Stomach smooth muscle (tissue), 2 donors: ENCODE results near the gene LILRA6.
"Not testable (repeated sequence)": the region's sequence is repeated elsewhere in the genome, so short reads cannot be mapped to it uniquely, and the experiment has no call there.

Source experiments
- H3K27ac ChIP-seq: one replicate; pipeline ENCODE4 v1.7.0; 2013; ENCODE audit warnings: mild to moderate bottlenecking, low read length, inconsistent platforms
- H3K27me3 ChIP-seq, 2 donors: one replicate each; pipeline ENCODE4 v1.7.0; 2013; ENCODE audit warnings: low read length in 2 of 2; ENCODE audit not compliant: insufficient read depth in 2 of 2, control insufficient read depth in 1 of 2
- H3K36me3 ChIP-seq, 2 donors: one replicate each; pipeline ENCODE4 v1.7.0; 2013; ENCODE audit warnings: low read length in 2 of 2; ENCODE audit not compliant: control insufficient read depth in 2 of 2, insufficient read depth in 2 of 2
- H3K4me1 ChIP-seq: one replicate; pipeline ENCODE4 v1.7.0; 2013; ENCODE audit warnings: low read length; ENCODE audit not compliant: control insufficient read depth, insufficient read depth
- H3K4me3 ChIP-seq, 2 donors: one replicate each; pipeline ENCODE4 v1.7.0; 2013; ENCODE audit warnings: low read length in 2 of 2
- H3K9ac ChIP-seq, 2 donors: one replicate each; pipeline ENCODE4 v1.7.0; 2013; ENCODE audit warnings: low read length in 2 of 2, mild to moderate bottlenecking in 1 of 2
- H3K9me3 ChIP-seq, 2 donors: one replicate each; pipeline ENCODE4 v1.7.0; 2013; ENCODE audit warnings: low read length in 2 of 2; ENCODE audit not compliant: control insufficient read depth in 2 of 2
- donor health status: healthy.
- donor health status: Pancreatic carcinoma.

The LILRA6 gene

GRCh38 chr19:54279406-54279962 is 36.9 kb upstream of the LILRA6 start:
- no peak overlapping the region for H3K27ac ChIP-seq
- no peaks in the 10 kb centered on the region for H3K36me3 ChIP-seq
- no peak overlapping the region for H3K9ac ChIP-seq
- no peaks in the 10 kb centered on the region for H3K4me1 ChIP-seq
- peaks cover 4 to 11% of the 10 kb centered on the region in 2 donors for H3K27me3 ChIP-seq
- no peaks in the 10 kb centered on the region for H3K9me3 ChIP-seq
- no peak overlapping the region for H3K4me3 ChIP-seq

- H3K27me3 ChIP-seq: peaks cover 4 to 11% of the 10 kb centered on the region in 2 donors
- H3K9me3 ChIP-seq, H3K4me1 ChIP-seq, H3K27ac ChIP-seq, H3K36me3 ChIP-seq, H3K9ac ChIP-seq, H3K4me3 ChIP-seq: not testable (repeated sequence)
Observed at GRCh38 chr19:54278571-54279195, 36.1 kb upstream of the LILRA6 start.

GRCh38 chr19:54278056-54278455 is 35.5 kb upstream of the LILRA6 start:
- H3K9me3 ChIP-seq, H3K4me1 ChIP-seq, H3K9ac ChIP-seq, H3K27ac ChIP-seq, H3K4me3 ChIP-seq, H3K36me3 ChIP-seq: not testable (repeated sequence)
- peaks cover 4 to 11% of the 10 kb centered on the region in 2 donors for H3K27me3 ChIP-seq

- not testable (repeated sequence) for H3K27me3 ChIP-seq, H3K9me3 ChIP-seq, H3K9ac ChIP-seq, H3K27ac ChIP-seq, H3K4me1 ChIP-seq, H3K36me3 ChIP-seq, H3K4me3 ChIP-seq
Observed at GRCh38 chr19:54277111-54277615, 34.6 kb upstream of the LILRA6 start.

GRCh38 chr19:54275951-54276350 is 33.4 kb upstream of the LILRA6 start:
- H3K4me1 ChIP-seq: no peaks in the 10 kb centered on the region
- no peaks in the 10 kb centered on the region for H3K9me3 ChIP-seq
- H3K27ac ChIP-seq: no peak overlapping the region
- H3K9ac ChIP-seq: no peak overlapping the region
- H3K4me3 ChIP-seq: no peak overlapping the region
- H3K27me3 ChIP-seq: peaks cover 2 to 4% of the 10 kb centered on the region in 2 donors
- no peaks in the 10 kb centered on the region for H3K36me3 ChIP-seq

GRCh38 chr19:54274516-54274915 is 31.9 kb upstream of the LILRA6 start:
- not testable (repeated sequence) for H3K36me3 ChIP-seq, H3K9me3 ChIP-seq, H3K27me3 ChIP-seq, H3K4me1 ChIP-seq, H3K4me3 ChIP-seq, H3K27ac ChIP-seq, H3K9ac ChIP-seq

- H3K4me3 ChIP-seq: no peak overlapping the region
- H3K36me3 ChIP-seq: no peaks in the 10 kb centered on the region
- no peak overlapping the region for H3K27ac ChIP-seq
- H3K9ac ChIP-seq: no peak overlapping the region
- no peaks in the 10 kb centered on the region for H3K9me3 ChIP-seq
- H3K27me3 ChIP-seq: peaks cover 0 to 1% of the 10 kb centered on the region in 2 donors
- H3K4me1 ChIP-seq: no peaks in the 10 kb centered on the region
Observed at GRCh38 chr19:54273821-54274220, 31.2 kb upstream of the LILRA6 start.

GRCh38 chr19:54272181-54272580 is 29.6 kb upstream of the LILRA6 start:
- not testable (repeated sequence) for H3K36me3 ChIP-seq, H3K9me3 ChIP-seq, H3K27ac ChIP-seq, H3K4me3 ChIP-seq, H3K27me3 ChIP-seq, H3K4me1 ChIP-seq, H3K9ac ChIP-seq

GRCh38 chr19:54271587-54271986 is 29.0 kb upstream of the LILRA6 start:
- H3K9ac ChIP-seq, H3K9me3 ChIP-seq, H3K4me1 ChIP-seq, H3K4me3 ChIP-seq, H3K36me3 ChIP-seq, H3K27me3 ChIP-seq, H3K27ac ChIP-seq: not testable (repeated sequence)

- H3K27me3 ChIP-seq: peaks cover 0 to 3% of the 10 kb centered on the region in 2 donors
- H3K27ac ChIP-seq: no peak overlapping the region
- H3K4me3 ChIP-seq: no peak overlapping the region
- H3K9me3 ChIP-seq: no peaks in the 10 kb centered on the region
- no peak overlapping the region for H3K9ac ChIP-seq
- no peaks in the 10 kb centered on the region for H3K36me3 ChIP-seq
- no peaks in the 10 kb centered on the region for H3K4me1 ChIP-seq
Observed at GRCh38 chr19:54271106-54271505, 28.5 kb upstream of the LILRA6 start.

GRCh38 chr19:54268936-54269335 is 26.3 kb upstream of the LILRA6 start:
- H3K9ac ChIP-seq: no peak overlapping the region
- no peak overlapping the region for H3K4me3 ChIP-seq
- H3K9me3 ChIP-seq: no peaks in the 10 kb centered on the region
- H3K4me1 ChIP-seq: no peaks in the 10 kb centered on the region
- no peaks in the 10 kb centered on the region for H3K36me3 ChIP-seq
- H3K27ac ChIP-seq: no peak overlapping the region
- H3K27me3 ChIP-seq: peaks cover 0 to 5% of the 10 kb centered on the region in 2 donors
